HG03432 (cell line): ENCODE measurements around the gene ICA1L.

Experiments used
- ATAC-seq: cut with Tn5 transposase; IDR thresholded peaks from one replicate; pipeline ENCODE4 v1.9.1; 2021; ENCODE audit warnings: mild to moderate bottlenecking, moderate library complexity; ENCODE audit not compliant: unreplicated experiment

Gene ICA1L

GRCh38 chr2:202750763-202751427, 120.7 kb downstream of the ICA1L start:
- ATAC-seq = no peak

GRCh38 chr2:202749477-202749876, 122.1 kb downstream of the ICA1L start:
- ATAC-seq = no peak

- no peak for ATAC-seq
These were observed 128.0 kb downstream of the ICA1L start for GRCh38 chr2:202743613-202744012.

GRCh38 chr2:202736826-202737225, 134.7 kb downstream of the ICA1L start:
- no peak for ATAC-seq

GRCh38 chr2:202726070-202726469, 145.5 kb downstream of the ICA1L start:
- no peak for ATAC-seq

- ATAC-seq = no peak
These were observed 147.8 kb downstream of the ICA1L start for GRCh38 chr2:202723746-202724145.
